K562 (cell line): Measurements from ENCODE around the gene ITLN1. TPM values are rescaled to one million over a fixed set of nuclear protein-coding genes. Genes with fewer than 3 reads are reported as not detected.

Source experiments
- ATAC-seq: fragments of 200-7000 bp; cut with Tn5 transposase; 3 replicates; pipeline ENCODE4 v1.9.1; 2020; ENCODE audit warnings: moderate library complexity
- BruUV-seq: library from RNA; stranded (reverse); fragments of 400-500 nt; replicated peaks from 2 replicates; lab custom pipeline; 2021; lab: Mats Ljungman, UMichigan
- CTCF ChIA-PET: fragments of 300-600 bp; formaldehyde crosslinking; extraction: SDS; loops from one replicate; lab custom pipeline; 2021; ENCODE audit warnings: low intra/inter-chr PET ratio; lab: Yijun Ruan, JAX
- POLR2A ChIA-PET: fragments of 300-600, 350-650 bp; sonication (Branson Sonifier 250); formaldehyde crosslinking; extraction: SDS; loops from one replicate; lab custom pipeline; 2021; ENCODE audit warnings: antibody characterized with exemption, inconsistent platforms; lab: Yijun Ruan, JAX
- DNase-seq, 4 experiments: peaks; one replicate each; pipeline versions ENCODE4 v3.0.0 to v3.0.0-alpha.2; 2011 to 2018; ENCODE audit warnings: low spot score in 3 of 4, mixed read lengths in 3 of 4; ENCODE audit errors: extremely low read depth in 1 of 4
- FAIRE-seq: peaks from 2 replicates; lab custom pipeline; 2011; peaks lifted over from hg19 to GRCh38; lab: Jason Lieb, UNC
- H2AFZ ChIP-seq: 2 replicates; pipeline ENCODE4 v1.6.0; 2011; ENCODE audit warnings: low read depth, low read length, control low read depth, inconsistent platforms
- H3K27ac ChIP-seq: fragments of 200-600 bp; 3 replicates; pipeline ENCODE4 v1.8.0; 2011; ENCODE audit warnings: low read depth, mild to moderate bottlenecking, control low read depth, inconsistent platforms, low read length, moderate library complexity, mixed read lengths; ENCODE audit errors: extremely low read depth
- H3K27me3 ChIP-seq, 2 experiments: fragments of 300-600 bp in 1 of 2; 2 replicates in 1 of 2; 3 replicates in 1 of 2; pipeline versions ENCODE4 v1.6.0 to v1.8.0; 2011; ENCODE audit warnings: inconsistent platforms in 2 of 2, low read length in 2 of 2, mild to moderate bottlenecking in 1 of 2, mixed read lengths in 1 of 2, moderate library complexity in 1 of 2; ENCODE audit not compliant: control insufficient read depth in 2 of 2, insufficient read depth in 2 of 2
- H3K36me3 ChIP-seq: fragments of 300-600 bp; 3 replicates; pipeline ENCODE4 v1.8.0; 2011; ENCODE audit warnings: mild to moderate bottlenecking, low read length, inconsistent platforms; ENCODE audit not compliant: control insufficient read depth, insufficient read depth
- H3K4me1 ChIP-seq, 2 experiments: fragments of 200-600 bp in 1 of 2; replicated peaks in 1 of 2; 2 replicates in 1 of 2; 3 replicates in 1 of 2; pipeline versions ENCODE4 v1.5.1 to v1.8.0; 2011; ENCODE audit warnings: inconsistent platforms in 2 of 2, low read length in 2 of 2, mild to moderate bottlenecking in 1 of 2, mixed read lengths in 1 of 2, moderate library complexity in 1 of 2; ENCODE audit not compliant: control insufficient read depth in 2 of 2, insufficient read depth in 2 of 2
- H3K4me2 ChIP-seq: 2 replicates; pipeline ENCODE4 v1.6.1; 2011; ENCODE audit warnings: low read length, control low read depth, inconsistent platforms, mixed read lengths; ENCODE audit not compliant: insufficient read depth
- H3K4me3 ChIP-seq: fragments of 200-600 bp; sonication (generic), shearing (Covaris generic); 2 replicates; pipeline ENCODE4 v1.5.1; 2016; ENCODE audit warnings: control low read depth, inconsistent platforms
- H3K79me2 ChIP-seq: fragments of 200-600 bp; 3 replicates; pipeline ENCODE4 v1.8.0; 2011; ENCODE audit warnings: low read length, inconsistent platforms; ENCODE audit not compliant: control insufficient read depth, insufficient read depth
- H3K9ac ChIP-seq, 2 experiments: 2 replicates each; pipeline versions ENCODE4 v1.6.0 to v1.6.1; 2011; ENCODE audit warnings: low read depth in 2 of 2, low read length in 2 of 2, control low read depth in 1 of 2, inconsistent platforms in 1 of 2, mild to moderate bottlenecking in 1 of 2, mixed read lengths in 1 of 2; ENCODE audit not compliant: insufficient read depth in 1 of 2
- H3K9me1 ChIP-seq: one replicate; pipeline ENCODE4 v1.6.0; 2011; ENCODE audit warnings: inconsistent platforms, mild to moderate bottlenecking, low read length, moderate library complexity; ENCODE audit not compliant: control insufficient read depth, insufficient read depth
- H3K9me3 ChIP-seq: replicated peaks from 2 replicates; pipeline ENCODE4 v1.5.1; 2011; ENCODE audit warnings: low read depth, low read length, inconsistent platforms; ENCODE audit not compliant: control insufficient read depth, insufficient read depth
- H4K20me1 ChIP-seq: replicated peaks from 2 replicates; pipeline ENCODE4 v1.6.1; 2011; ENCODE audit warnings: low read length, inconsistent platforms, mixed read lengths; ENCODE audit not compliant: control insufficient read depth, insufficient read depth
- ELF2 ChIP-seq: fragments of 250-450 bp; sonication (Bioruptor Pico); IDR thresholded peaks from 2 replicates; pipeline ENCODE4 v1.5.0; 2021; ENCODE audit warnings: mild to moderate bottlenecking
- HDAC6 ChIP-seq: IDR thresholded peaks from 2 replicates; pipeline ENCODE4 v1.6.1; 2012; ENCODE audit warnings: low read depth, mild to moderate bottlenecking, control low read depth, inconsistent platforms, low read length, moderate library complexity
- HNRNPUL1 ChIP-seq: fragments of 200-400 bp; formaldehyde crosslinking; IDR thresholded peaks from 2 replicates; pipeline ENCODE4 v1.6.1; 2017; ENCODE audit warnings: low read length
- KDM4B ChIP-seq, 2 experiments: fragments of 450-650 bp in 1 of 2; sonication (generic) in 1 of 2; IDR thresholded peaks; 2 replicates each; pipeline ENCODE4 v1.6.1; 2016 to 2017; ENCODE audit warnings: borderline replicate concordance in 2 of 2, antibody characterized with exemption in 1 of 2, low read depth in 1 of 2, mild to moderate bottlenecking in 1 of 2
- L3MBTL2 ChIP-seq: fragments of 450-650 bp; IDR thresholded peaks from 2 replicates; pipeline ENCODE4 v1.6.1; 2016; ENCODE audit warnings: mild to moderate bottlenecking, moderate library complexity
- MTA3 ChIP-seq: fragments of 450-650 bp; formaldehyde crosslinking; IDR thresholded peaks from 2 replicates; pipeline ENCODE4 v1.6.1; 2017; ENCODE audit warnings: mild to moderate bottlenecking, borderline replicate concordance
- PHB2 ChIP-seq: fragments of 450-650 bp; IDR thresholded peaks from 2 replicates; pipeline ENCODE4 v1.6.1; 2017; ENCODE audit warnings: low read depth
- RBM25 ChIP-seq: fragments of 200-400 bp; formaldehyde crosslinking; IDR thresholded peaks from 2 replicates; pipeline ENCODE4 v1.6.1; 2018; ENCODE audit warnings: low read length, low read depth, moderate library complexity; ENCODE audit not compliant: severe bottlenecking
- WGBS: fragments of 100-300 bp; shearing (Covaris generic); methylation state at CpG from one replicate; pipeline ENCODE4 v1.1.6; 2016; ENCODE audit warnings: low coverage, mixed read lengths; ENCODE audit not compliant: insufficient coverage; ENCODE audit errors: missing lambda C conversion rate; 5-methylcytosine and 5-hydroxymethylcytosine counted together
- in situ Hi-C: fragments of 300-500 bp; cut with MboI; formaldehyde crosslinking; loops from 4 replicates; pipeline ENCODE4 v1.15.0; 2018; ENCODE audit warnings: inconsistent platforms, mixed read lengths
- intact Hi-C: fragments of 100-400 bp; cut with micrococcal nuclease; formaldehyde crosslinking; loops from 2 replicates; pipeline ENCODE4 v1.14.2; 2022
- polyA plus RNA-seq, 8 experiments: library from polyadenylated mRNA; depleted of rRNA in 4 of 8; stranded (reverse) in 5 of 8; unstranded in 3 of 8; fragments of >200 nt; fragmentation: Nextera tagmentation in 2 of 8; fragmentation: Illumina TruSeq in 1 of 8; extraction: Ambion mirVana in 2 of 8; extraction: Trizol in 1 of 8; gene quantifications; 2 replicates each; pipeline versions ENCODE4 v1.2.1 to v1.2.3, GENCODE V29; 2011 to 2014; ENCODE audit warnings: inconsistent platforms in 1 of 8, missing spikeins in 1 of 8
- total RNA-seq, 7 experiments: library from RNA; depleted of rRNA in 6 of 7; stranded (reverse); fragments of >200 nt in 6 of 7; fragmentation: Illumina TruSeq in 2 of 7; extraction: Trizol in 2 of 7; gene quantifications; 2 replicates each; pipeline versions ENCODE4 v1.2.1 to v1.2.3, GENCODE V29; 2011 to 2021; ENCODE audit warnings: low replicate concordance in 1 of 7

ITLN1 gene
- total and polyA plus RNA-seq, 9 of the 15 experiments (the other 6 are each of a cell fraction or from before 2014, with no cell fraction given): not detected

DNA sequence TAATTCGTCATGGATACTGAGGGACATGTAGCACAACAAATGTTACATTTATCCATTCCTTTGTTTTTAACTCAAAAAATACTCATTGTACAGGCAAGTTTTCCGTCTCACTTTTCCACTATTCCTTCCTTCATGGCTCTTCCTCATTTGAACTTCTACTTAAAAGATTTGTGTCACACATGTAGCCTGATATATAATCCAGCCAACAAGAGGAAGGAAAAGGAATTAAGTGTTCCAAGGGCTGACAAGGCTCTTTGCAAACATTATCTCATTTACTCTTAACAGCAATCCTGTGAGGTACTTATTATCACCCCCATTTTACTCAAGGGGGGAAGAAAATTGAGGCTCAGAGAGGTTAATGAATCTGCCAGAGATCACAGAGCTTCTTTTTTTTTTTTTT, 45.2 kb downstream of the ITLN1 start:
- H3K79me2 ChIP-seq: no peaks in the 10 kb centered on the region
- intact Hi-C loops: loop anchor here (5.0 to 10.0 kb wide), 2 partner anchors 258 to 335 kb away; partner anchors contain the start of genes B4GALT3 and KLHDC9
- H3K9me3 ChIP-seq: no peaks in the 10 kb centered on the region
- BruUV-seq: no TSS peak
- in situ Hi-C loops: loop anchor here (5.0 to 25.0 kb wide), 2 partner anchors 113 to 248 kb away; partner anchors contain the start of genes ITLN2, KLHDC9 and NECTIN4
- ChIA-PET CTCF (no interaction called here), POLR2A (interaction anchor here (0.6 kb wide), 2 partner anchors 111 to 123 kb away, joined by 3 to 4 read pairs; no protein-coding TSS in a partner anchor)
- peaks cover 2 to 26% of the 10 kb centered on the region in 2 experiments; a peak in 3 of 5 replicates for H3K27me3 ChIP-seq
- H3K36me3 ChIP-seq: no peaks in the 10 kb centered on the region
- TF ChIP-seq MTA3 (no peak), L3MBTL2 (no peak), ELF2 (CRISPR knock-in tag) (no peak), HDAC6 (no peak), HNRNPUL1 (no peak), RBM25 (peak; percentile 32), KDM4B (IDR thresholded peaks at IDR 0.05; ENCODE audit: borderline replicate concordance in 2 of 2, low read depth in 1 of 2) (no peak), PHB2 (no peak)
- no peak overlapping the region for H2AFZ ChIP-seq
- no peaks in the 10 kb centered on the region for H3K9me1 ChIP-seq
- H3K4me2 ChIP-seq: no peak overlapping the region
- H3K9ac ChIP-seq: no peak overlapping the region
- ATAC-seq: no peak
- no peak for DNase-seq
- peaks cover 4 to 6% of the 10 kb centered on the region in 2 experiments; a peak in 2 of 5 replicates for H3K4me1 ChIP-seq
- no peaks in the 10 kb centered on the region for H4K20me1 ChIP-seq
- no peak for FAIRE-seq
- WGBS: 0% methylated on average over 2 of the region's 2 CpGs
- no peak overlapping the region for H3K27ac ChIP-seq
- H3K4me3 ChIP-seq: no peak overlapping the region
